AG08396 (cell line): ENCODE results near the gene TECR.
"Not testable (repeated sequence)": the region's sequence is repeated elsewhere in the genome, so short reads cannot be mapped to it uniquely, and the experiment has no call there.

Experiments used
- DNase-seq: peaks from one replicate; pipeline ENCODE4 v3.0.0; 2012; ENCODE audit warnings: low spot score, mixed read lengths

The TECR gene

GRCh38 chr19:14540741-14541525 lies 11.5 kb downstream of the TECR start:
- DNase-seq, result no peak

- DNase-seq, result not testable (repeated sequence)
Observed at GRCh38 chr19:14541979-14542378, 12.6 kb downstream of the TECR start.

GRCh38 chr19:14542711-14543328 lies 13.4 kb downstream of the TECR start:
- no peak for DNase-seq

- DNase-seq, result no peak
Observed at GRCh38 chr19:14544047-14544446, 14.7 kb downstream of the TECR start.

- no peak for DNase-seq
Observed at GRCh38 chr19:14544977-14545715, 15.8 kb downstream of the TECR start.

GRCh38 chr19:14545716-14546082 lies 16.3 kb downstream of the TECR start:
- no peak for DNase-seq

- DNase-seq, result no peak
Observed at GRCh38 chr19:14550201-14550754, 20.9 kb downstream of the TECR start.

- peak; percentile 43 for DNase-seq
Observed at GRCh38 chr19:14551134-14552005, 22.0 kb downstream of the TECR start.

- DNase-seq, result not testable (repeated sequence)
Observed at GRCh38 chr19:14552006-14552360, 22.6 kb downstream of the TECR start.

- no peak for DNase-seq
Observed at GRCh38 chr19:14553042-14553938, 23.9 kb downstream of the TECR start.

GRCh38 chr19:14553939-14554243 lies 24.5 kb downstream of the TECR start:
- no peak for DNase-seq

- DNase-seq, result no peak
Observed at GRCh38 chr19:14554382-14554812, 25.0 kb downstream of the TECR start.

- DNase-seq, result no peak
Observed at GRCh38 chr19:14555918-14556661, 26.7 kb downstream of the TECR start.

- peak; percentile 94 for DNase-seq
Observed at GRCh38 chr19:14556662-14557188, 27.3 kb downstream of the TECR start.

GRCh38 chr19:14558370-14559066 lies 29.1 kb downstream of the TECR start:
- DNase-seq, result no peak

GRCh38 chr19:14559916-14560775 lies 30.8 kb downstream of the TECR start:
- no peak for DNase-seq

- no peak for DNase-seq
Observed at GRCh38 chr19:14560776-14561108, 31.3 kb downstream of the TECR start.

- no peak for DNase-seq
Observed at GRCh38 chr19:14561249-14561648, 31.9 kb downstream of the TECR start.
